ENCODE results near the gene TNFRSF12A.

The TNFRSF12A gene

GRCh38 chr16:3057181-3058138 is 37.3 kb downstream of the TNFRSF12A start:
- Histone ChIP-seq H3K4me1 (ENCODE audit: control insufficient read depth, insufficient read depth, low read length) (peaks cover 18% of the 10 kb centered on the region), H3K9ac (ENCODE audit: low read depth, low read length) (peak overlapping the region; percentile 95)

GRCh38 chr16:3058139-3059030 is 38.2 kb downstream of the TNFRSF12A start:
- Histone ChIP-seq H3K4me1 (ENCODE audit: control insufficient read depth, insufficient read depth, low read length) (peaks cover 18% of the 10 kb centered on the region), H3K9ac (ENCODE audit: low read depth, low read length) (peak overlapping the region; percentile 95), H3K36me3 (ENCODE audit: insufficient read depth, low read length) (no peaks in the 10 kb centered on the region), H3K27me3 (ENCODE audit: control insufficient read depth, insufficient read depth, low read length) (peaks cover 4% of the 10 kb centered on the region), H3K9me3 (replicated peaks; ENCODE audit: low read length) (no peaks in the 10 kb centered on the region), H3K4me2 (ENCODE audit: low read length) (peak overlapping the region; percentile 99), H3K4me3 (ENCODE audit: low read length) (peak overlapping the region; percentile 90)

More at GRCh38 chr16:3057181-3058138, 37.3 kb downstream of the TNFRSF12A start:
- Histone ChIP-seq H3K4me2 (ENCODE audit: low read length) (peak overlapping the region; percentile 99), H3K9me3 (replicated peaks; ENCODE audit: low read length) (no peaks in the 10 kb centered on the region), H3K36me3 (ENCODE audit: insufficient read depth, low read length) (no peaks in the 10 kb centered on the region), H3K27me3 (ENCODE audit: control insufficient read depth, insufficient read depth, low read length) (peaks cover 4% of the 10 kb centered on the region), H3K4me3 (ENCODE audit: low read length) (peak overlapping the region; percentile 90)

GRCh38 chr16:3059041-3059722 is 39.0 kb downstream of the TNFRSF12A start:
- Histone ChIP-seq H3K4me1 (ENCODE audit: control insufficient read depth, insufficient read depth, low read length) (peaks cover 18% of the 10 kb centered on the region), H3K9me3 (replicated peaks; ENCODE audit: low read length) (no peaks in the 10 kb centered on the region), H3K4me3 (ENCODE audit: low read length) (peak overlapping the region; percentile 90), H3K9ac (ENCODE audit: low read depth, low read length) (peak overlapping the region; percentile 95), H3K36me3 (ENCODE audit: insufficient read depth, low read length) (no peaks in the 10 kb centered on the region), H3K27me3 (ENCODE audit: control insufficient read depth, insufficient read depth, low read length) (peaks cover 4% of the 10 kb centered on the region), H3K4me2 (ENCODE audit: low read length) (peak overlapping the region; percentile 99)

GRCh38 chr16:3059723-3060242 is 39.6 kb downstream of the TNFRSF12A start:
- Histone ChIP-seq H3K36me3 (ENCODE audit: insufficient read depth, low read length) (no peaks in the 10 kb centered on the region), H3K9me3 (replicated peaks; ENCODE audit: low read length) (no peaks in the 10 kb centered on the region), H3K4me3 (ENCODE audit: low read length) (peak overlapping the region; percentile 90), H3K9ac (ENCODE audit: low read depth, low read length) (peak overlapping the region; percentile 95), H3K4me1 (ENCODE audit: control insufficient read depth, insufficient read depth, low read length) (peaks cover 19% of the 10 kb centered on the region), H3K27me3 (ENCODE audit: control insufficient read depth, insufficient read depth, low read length) (peaks cover 4% of the 10 kb centered on the region), H3K4me2 (ENCODE audit: low read length) (peak overlapping the region; percentile 99)

- Histone ChIP-seq H3K4me1 (ENCODE audit: control insufficient read depth, insufficient read depth, low read length) (peaks cover 27% of the 10 kb centered on the region), H3K36me3 (ENCODE audit: insufficient read depth, low read length) (no peaks in the 10 kb centered on the region), H3K9me3 (replicated peaks; ENCODE audit: low read length) (no peaks in the 10 kb centered on the region), H3K4me2 (ENCODE audit: low read length) (no peak overlapping the region), H3K4me3 (ENCODE audit: low read length) (no peak overlapping the region), H3K27me3 (ENCODE audit: control insufficient read depth, insufficient read depth, low read length) (peaks cover 4% of the 10 kb centered on the region), H3K9ac (ENCODE audit: low read depth, low read length) (no peak overlapping the region)
Measured at GRCh38 chr16:3060339-3061127, 40.4 kb downstream of the TNFRSF12A start.

- no peak overlapping the region for H3K4me2 ChIP-seq (ENCODE audit: low read length)
- peaks cover 36% of the 10 kb centered on the region for H3K4me1 ChIP-seq (ENCODE audit: control insufficient read depth, insufficient read depth, low read length)
- H3K27me3 ChIP-seq (ENCODE audit: control insufficient read depth, insufficient read depth, low read length) = peaks cover 4% of the 10 kb centered on the region
- H3K36me3 ChIP-seq (ENCODE audit: insufficient read depth, low read length) = no peaks in the 10 kb centered on the region
- H3K9ac ChIP-seq (ENCODE audit: low read depth, low read length) = no peak overlapping the region
- H3K9me3 ChIP-seq (replicated peaks; ENCODE audit: low read length) = no peaks in the 10 kb centered on the region
- H3K4me3 ChIP-seq (ENCODE audit: low read length) = no peak overlapping the region
Measured at GRCh38 chr16:3062553-3062952, 42.4 kb downstream of the TNFRSF12A start.

GRCh38 chr16:3063625-3064386 is 43.6 kb downstream of the TNFRSF12A start:
- no peaks in the 10 kb centered on the region for H3K9me3 ChIP-seq (replicated peaks; ENCODE audit: low read length)
- H3K27me3 ChIP-seq (ENCODE audit: control insufficient read depth, insufficient read depth, low read length) = peaks cover 4% of the 10 kb centered on the region
- H3K4me2 ChIP-seq (ENCODE audit: low read length) = no peak overlapping the region
- no peaks in the 10 kb centered on the region for H3K36me3 ChIP-seq (ENCODE audit: insufficient read depth, low read length)
- H3K4me3 ChIP-seq (ENCODE audit: low read length) = no peak overlapping the region
- H3K4me1 ChIP-seq (ENCODE audit: control insufficient read depth, insufficient read depth, low read length) = peaks cover 32% of the 10 kb centered on the region
- no peak overlapping the region for H3K9ac ChIP-seq (ENCODE audit: low read depth, low read length)

- Histone ChIP-seq H3K4me2 (ENCODE audit: low read length) (peak within 1 kb of the TSS; percentile 69), H3K4me1 (ENCODE audit: control insufficient read depth, insufficient read depth, low read length) (peaks cover 23% of the 10 kb centered on the region), H3K9me3 (replicated peaks; ENCODE audit: low read length) (no peaks in the 10 kb centered on the region), H3K9ac (ENCODE audit: low read depth, low read length) (peak within 1 kb of the TSS; percentile 57), H3K36me3 (ENCODE audit: insufficient read depth, low read length) (no peaks in the 10 kb centered on the region), H3K27me3 (ENCODE audit: control insufficient read depth, insufficient read depth, low read length) (peaks cover 4% of the 10 kb centered on the region), H3K4me3 (ENCODE audit: low read length) (peak within 1 kb of the TSS; percentile 64)
Measured at GRCh38 chr16:3065069-3065741, 45.0 kb downstream of the TNFRSF12A start, which contains the start of gene IL32. Gene IL32, plus strand, starts transcription at chr16:3065640. Its CDS starts 172 bp downstream, at chr16:3065812.

GRCh38 chr16:3065742-3066439 is 45.7 kb downstream of the TNFRSF12A start:
- Histone ChIP-seq H3K4me3 (ENCODE audit: low read length) (peak overlapping the region; percentile 64), H3K9ac (ENCODE audit: low read depth, low read length) (peak overlapping the region; percentile 57), H3K4me2 (ENCODE audit: low read length) (peak overlapping the region; percentile 69), H3K4me1 (ENCODE audit: control insufficient read depth, insufficient read depth, low read length) (peaks cover 17% of the 10 kb centered on the region), H3K27me3 (ENCODE audit: control insufficient read depth, insufficient read depth, low read length) (peaks cover 4% of the 10 kb centered on the region), H3K9me3 (replicated peaks; ENCODE audit: low read length) (no peaks in the 10 kb centered on the region), H3K36me3 (ENCODE audit: insufficient read depth, low read length) (no peaks in the 10 kb centered on the region)

Measured in skeletal muscle satellite cell (primary cell).